NCI-H2227 (cell line): ENCODE results near the gene ADAM17.

ENCODE experiments used
- DNase-seq: peaks from one replicate; lab custom pipeline; 2025; ENCODE audit not compliant: unreplicated experiment; lab: John Stamatoyannopoulos, UW

The ADAM17 gene

GRCh38 chr2:9474361-9475057 lies 81.1 kb downstream of the ADAM17 start, which contains the start of gene IAH1:
IAH1 (plus strand) TSS chr2:9474551; CDS start chr2:9474567, 16 bp downstream.
- peak; percentile 73 for DNase-seq

GRCh38 chr2:9473985-9474360 lies 81.7 kb downstream of the ADAM17 start:
- DNase-seq, result peak; percentile 79

GRCh38 chr2:9473308-9473984 lies 82.2 kb downstream of the ADAM17 start:
- DNase-seq, result peak; percentile 75

GRCh38 chr2:9472511-9472910 lies 83.1 kb downstream of the ADAM17 start:
- no peak for DNase-seq

- DNase-seq, result no peak
Observed at GRCh38 chr2:9471206-9471605, 84.4 kb downstream of the ADAM17 start.

- no peak for DNase-seq
Observed at GRCh38 chr2:9467687-9468086, 87.9 kb downstream of the ADAM17 start.

GRCh38 chr2:9466147-9466683 lies 89.4 kb downstream of the ADAM17 start:
- no peak for DNase-seq

- no peak for DNase-seq
Observed at GRCh38 chr2:9465170-9465569, 90.5 kb downstream of the ADAM17 start.

GRCh38 chr2:9463698-9464034 lies 92.0 kb downstream of the ADAM17 start:
- no peak for DNase-seq

GRCh38 chr2:9462886-9463697 lies 92.5 kb downstream of the ADAM17 start:
- no peak for DNase-seq

- DNase-seq, result no peak
Observed at GRCh38 chr2:9462313-9462712, 93.3 kb downstream of the ADAM17 start.

- no peak for DNase-seq
Observed at GRCh38 chr2:9461079-9461478, 94.6 kb downstream of the ADAM17 start.

- no peak for DNase-seq
Observed at GRCh38 chr2:9460441-9461017, 95.1 kb downstream of the ADAM17 start.

GRCh38 chr2:9451231-9451630 lies 104.4 kb downstream of the ADAM17 start:
- DNase-seq, result no peak

GRCh38 chr2:9445089-9445488 lies 110.5 kb downstream of the ADAM17 start:
- no peak for DNase-seq

GRCh38 chr2:9443526-9443925 lies 112.1 kb downstream of the ADAM17 start:
- DNase-seq, result no peak

- no peak for DNase-seq
Observed at GRCh38 chr2:9441556-9441955, 114.1 kb downstream of the ADAM17 start.

- DNase-seq, result no peak
Observed at GRCh38 chr2:9440058-9440727, 115.4 kb downstream of the ADAM17 start.

GRCh38 chr2:9439536-9439935 lies 116.1 kb downstream of the ADAM17 start:
- no peak for DNase-seq
